Measurements from ENCODE around the gene CASKIN1.

- TF ChIP-seq CTCF (conservative IDR thresholded peaks at IDR 0.05; ENCODE audit: low read depth in 2 of 2) (no peak), EZH2 (IDR thresholded peaks at IDR 0.05; ENCODE audit: low read depth, unreplicated experiment) (no peak), POLR2AphosphoS5 (IDR thresholded peaks at IDR 0.05; ENCODE audit: low read depth) (no peak), EZH2phosphoT487 (IDR thresholded peaks at IDR 0.05; ENCODE audit: unreplicated experiment) (no peak), JUNB (IDR thresholded peaks at IDR 0.05; ENCODE audit: unreplicated experiment) (no peak), NANOG (IDR thresholded peaks at IDR 0.05; ENCODE audit: borderline replicate concordance) (no peak), ZNF114 (CRISPR knock-in tag; IDR thresholded peaks at IDR 0.05) (no peak), REST (IDR thresholded peaks at IDR 0.05; ENCODE audit: unreplicated experiment) (no peak), ZNF462 (CRISPR knock-in tag; IDR thresholded peaks at IDR 0.05) (no peak)
Observed at GRCh38 chr16:2210009-2210332, 13.6 kb upstream of the CASKIN1 start.

All from GM23338 (cell line).